NB4 (cell line): ENCODE measurements around the gene CDK11A.
A peak's percentile ranks its signal among the peaks of the same experiment; 100 is the strongest.
"Not testable (repeated sequence)": the region's sequence is repeated elsewhere in the genome, so short reads cannot be mapped to it uniquely, and the experiment has no call there.

Experiments
- DNase-seq: peaks from one replicate; pipeline ENCODE4 v3.0.0; 2010; ENCODE audit warnings: low read depth
- H3K4me3 ChIP-seq: one replicate; pipeline ENCODE4 v1.5.1; 2011; ENCODE audit warnings: mild to moderate bottlenecking, low read depth, low read length, moderate library complexity
- CTCF ChIP-seq: IDR thresholded peaks from one replicate; pipeline ENCODE4 v1.5.1; 2012; ENCODE audit warnings: low read depth, low read length
- MAX ChIP-seq: IDR thresholded peaks from 2 replicates; pipeline ENCODE4 v1.6.1; 2011; ENCODE audit warnings: low read depth, low read length
- MYC ChIP-seq: IDR thresholded peaks from 2 replicates; pipeline ENCODE4 v1.6.1; 2011; ENCODE audit warnings: low read depth, low read length
- POLR2A ChIP-seq: IDR thresholded peaks from 2 replicates; pipeline ENCODE4 v1.6.1; 2011; ENCODE audit warnings: mild to moderate bottlenecking; ENCODE audit not compliant: insufficient read length; ENCODE audit errors: extremely low read depth

Gene CDK11A

GRCh38 chr1:1754051-1754815 is 30.1 kb upstream of the CDK11A start:
- TF ChIP-seq CTCF, result no peak
- no peak for TF ChIP-seq POLR2A
- no peak for TF ChIP-seq MAX
- TF ChIP-seq MYC, result no peak
- no peak for DNase-seq
- H3K4me3 ChIP-seq, result no peak overlapping the region

GRCh38 chr1:1753607-1754005 is 29.4 kb upstream of the CDK11A start:
- no peak for TF ChIP-seq MAX
- no peak for TF ChIP-seq CTCF
- no peak for TF ChIP-seq POLR2A
- TF ChIP-seq MYC, result no peak
- DNase-seq, result no peak
- no peak overlapping the region for H3K4me3 ChIP-seq

- TF ChIP-seq MAX (no peak), CTCF (no peak), MYC (no peak)
- H3K4me3 ChIP-seq, result no peak overlapping the region
- no peak for DNase-seq
Observed at GRCh38 chr1:1752636-1753606, 28.8 kb upstream of the CDK11A start.

- no peak for DNase-seq
- H3K4me3 ChIP-seq, result no peak overlapping the region
- TF ChIP-seq CTCF (no peak), MYC (no peak)
Observed at GRCh38 chr1:1752190-1752589, 28.0 kb upstream of the CDK11A start.

- not testable (repeated sequence) for H3K4me3 ChIP-seq, DNase-seq
Observed at GRCh38 chr1:1749941-1750340, 25.8 kb upstream of the CDK11A start.

GRCh38 chr1:1748686-1749321 is 24.6 kb upstream of the CDK11A start:
- DNase-seq, result peak; percentile 42

GRCh38 chr1:1746566-1746909 is 22.4 kb upstream of the CDK11A start:
- DNase-seq, H3K4me3 ChIP-seq: not testable (repeated sequence)

More at GRCh38 chr1:1748686-1749321, 24.6 kb upstream of the CDK11A start:
- TF ChIP-seq MAX, result no peak
- TF ChIP-seq MYC, result no peak
- no peak for TF ChIP-seq CTCF
- no peak for TF ChIP-seq POLR2A
- H3K4me3 ChIP-seq, result no peak overlapping the region

- peak; percentile 62 for DNase-seq
- H3K4me3 ChIP-seq, result not testable (repeated sequence)
Observed at GRCh38 chr1:1745651-1746565, 21.8 kb upstream of the CDK11A start.
